Activated T-cell treated with anti-CD3 and anti-CD28 coated beads, Interleukin-2, amount 50 U/mL, for 72 hours (primary cell): ENCODE measurements around the gene MAN2A1. TPM values are rescaled to one million over a fixed set of nuclear protein-coding genes. Genes with fewer than 3 reads are reported as not detected.

Source experiments
- ATAC-seq, 2 donors: fragments of 150-1000 bp; cut with Tn5 transposase; replicated peaks in 1 of 2; 2 replicates each; pipeline ENCODE4 v1.10.0; 2021; ENCODE audit warnings: moderate library complexity in 2 of 2, mild to moderate bottlenecking in 1 of 2
- DNase-seq, 2 donors: peaks; one replicate each; pipeline ENCODE4 v3.0.0; 2021 to 2022; ENCODE audit warnings: mixed read lengths in 1 of 2
- H3K27ac Mint-ChIP-seq: one replicate; pipeline ENCODE4 v1.8.0; 2022; ENCODE audit warnings: mild to moderate bottlenecking, moderate library complexity, mixed read lengths
- H3K27me3 Mint-ChIP-seq: one replicate; pipeline ENCODE4 v1.8.0; 2022; ENCODE audit warnings: low read depth, mixed read lengths
- H3K36me3 Mint-ChIP-seq, 2 donors: one replicate each; pipeline ENCODE4 v1.8.0; 2022; ENCODE audit warnings: mixed read lengths in 2 of 2, mild to moderate bottlenecking in 1 of 2; ENCODE audit not compliant: insufficient read depth in 2 of 2
- H3K4me1 Mint-ChIP-seq: one replicate; pipeline ENCODE4 v1.8.0; 2022; ENCODE audit warnings: low read depth, mixed read lengths
- H3K4me3 Mint-ChIP-seq, 2 donors: one replicate each; pipeline ENCODE4 v1.8.0; 2022; ENCODE audit warnings: mild to moderate bottlenecking in 2 of 2, mixed read lengths in 2 of 2, moderate library complexity in 2 of 2
- H3K9me3 Mint-ChIP-seq, 2 donors: one replicate each; pipeline ENCODE4 v1.8.0; 2022; ENCODE audit warnings: mixed read lengths in 2 of 2
- total RNA-seq, 2 donors: library from RNA; stranded (reverse); gene quantifications; one replicate each; pipeline ENCODE4 v1.2.3, GENCODE V29; 2022

The MAN2A1 gene
- total RNA-seq, 2 donors from 2014 or later, result 47.4 to 48.8 TPM

DNA sequence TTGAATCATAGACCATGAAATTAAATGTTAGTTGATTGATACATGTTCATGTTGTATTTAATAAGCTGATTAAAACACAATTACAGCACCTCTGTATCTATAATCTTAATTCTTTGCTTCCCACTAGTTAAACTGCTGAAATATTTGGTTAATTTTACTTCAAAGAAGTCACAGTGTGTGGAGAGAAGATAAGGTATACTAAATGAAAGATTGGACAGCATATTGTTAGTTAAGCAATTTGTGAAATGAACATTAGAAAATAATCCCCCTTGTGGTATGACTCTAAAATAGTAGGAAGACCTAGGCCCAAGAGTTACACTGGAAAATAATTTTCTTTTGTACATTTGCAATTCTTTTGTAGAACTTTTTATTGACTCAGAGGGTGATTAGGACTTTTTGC is 30.3 kb downstream of the MAN2A1 start:
- Mint-ChIP-seq H3K27ac (no peak overlapping the region), H3K4me1 (peaks cover 5% of the 10 kb centered on the region), H3K27me3 (no peaks in the 10 kb centered on the region), H3K4me3 (no peak overlapping the region), H3K36me3 (peaks cover 2 to 24% of the 10 kb centered on the region in 2 donors), H3K9me3 (no peaks in the 10 kb centered on the region)
- ATAC-seq, result no peak
- no peak for DNase-seq

DNA sequence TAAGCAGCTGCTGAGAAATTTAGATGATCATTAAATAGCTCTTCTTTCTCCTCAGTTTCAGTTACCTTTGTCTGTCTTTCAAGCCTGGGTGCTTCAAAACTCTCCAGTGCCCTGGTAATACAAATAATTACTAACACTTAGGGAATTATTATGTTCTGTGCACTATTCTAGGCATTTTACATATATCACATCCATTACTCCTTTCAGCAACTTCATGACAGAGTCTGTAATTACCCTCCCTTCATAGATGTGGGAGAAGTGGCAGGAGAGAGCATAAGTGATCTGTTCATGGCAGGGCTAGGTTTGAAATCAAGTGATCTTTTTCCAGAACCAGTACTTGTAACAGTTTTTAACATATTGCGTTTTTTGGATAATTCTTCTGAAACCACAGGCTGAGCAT is 32.0 kb downstream of the MAN2A1 start:
- peaks cover 2 to 18% of the 10 kb centered on the region in 2 donors for H3K36me3 Mint-ChIP-seq

DNA sequence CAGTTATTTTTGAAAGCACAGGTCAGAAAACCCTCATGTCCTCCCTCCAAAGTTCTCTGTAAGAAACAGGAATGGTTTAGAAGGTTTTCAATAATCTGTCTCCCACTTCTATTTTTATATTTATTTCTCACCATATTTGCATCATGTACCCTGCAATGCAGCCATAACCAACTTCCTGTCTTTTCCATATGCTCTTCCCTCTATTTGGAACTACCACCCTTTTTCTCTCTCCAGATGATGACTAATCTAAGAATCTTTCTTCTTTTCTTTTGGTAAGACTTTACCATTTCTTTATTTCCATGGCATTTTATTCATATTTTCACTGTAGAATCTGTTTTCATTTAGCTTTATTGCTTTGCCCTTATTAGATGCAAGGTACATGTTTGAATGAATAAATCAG is 33.9 kb downstream of the MAN2A1 start:
- H3K4me3 Mint-ChIP-seq, result no peak overlapping the region
- H3K4me1 Mint-ChIP-seq, result peaks cover 5% of the 10 kb centered on the region
- no peaks in the 10 kb centered on the region for H3K9me3 Mint-ChIP-seq
- no peak overlapping the region for H3K27ac Mint-ChIP-seq
- DNase-seq, result no peak
- H3K27me3 Mint-ChIP-seq, result no peaks in the 10 kb centered on the region
- peaks cover under 1 to 16% of the 10 kb centered on the region in 2 donors for H3K36me3 Mint-ChIP-seq
- ATAC-seq, result no peak

More for the DNA sequence above, 32.0 kb downstream of the MAN2A1 start:
- ATAC-seq (no peak), DNase-seq (no peak)
- Mint-ChIP-seq H3K27me3 (no peaks in the 10 kb centered on the region), H3K9me3 (no peaks in the 10 kb centered on the region), H3K4me1 (peaks cover 5% of the 10 kb centered on the region), H3K27ac (no peak overlapping the region), H3K4me3 (no peak overlapping the region)

DNA sequence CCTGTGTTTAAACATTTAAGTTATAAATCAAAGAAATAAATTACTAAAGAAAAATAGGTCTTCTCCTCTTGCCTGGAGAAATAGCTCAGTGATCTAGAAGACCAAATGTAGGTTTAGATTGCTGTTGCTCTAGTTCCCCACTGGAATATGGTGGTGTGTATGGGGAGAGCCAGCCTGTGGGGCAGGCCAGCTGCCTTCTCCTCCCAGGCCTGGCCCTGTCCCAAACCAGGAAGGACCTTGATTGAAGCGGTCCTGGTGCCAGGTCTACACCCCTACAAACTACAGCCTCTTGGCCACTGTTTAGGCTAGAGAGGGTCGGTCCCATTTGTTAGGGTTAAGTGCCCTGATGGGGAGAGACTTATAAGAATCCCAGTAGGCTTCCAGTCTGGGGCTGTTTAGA is 35.4 kb downstream of the MAN2A1 start:
- ATAC-seq (no peak), DNase-seq (no peak)
- Mint-ChIP-seq H3K4me1 (peaks cover 5% of the 10 kb centered on the region), H3K9me3 (no peaks in the 10 kb centered on the region), H3K27ac (no peak overlapping the region), H3K4me3 (no peak overlapping the region), H3K36me3 (peaks cover 0 to 14% of the 10 kb centered on the region in 2 donors), H3K27me3 (no peaks in the 10 kb centered on the region)

DNA sequence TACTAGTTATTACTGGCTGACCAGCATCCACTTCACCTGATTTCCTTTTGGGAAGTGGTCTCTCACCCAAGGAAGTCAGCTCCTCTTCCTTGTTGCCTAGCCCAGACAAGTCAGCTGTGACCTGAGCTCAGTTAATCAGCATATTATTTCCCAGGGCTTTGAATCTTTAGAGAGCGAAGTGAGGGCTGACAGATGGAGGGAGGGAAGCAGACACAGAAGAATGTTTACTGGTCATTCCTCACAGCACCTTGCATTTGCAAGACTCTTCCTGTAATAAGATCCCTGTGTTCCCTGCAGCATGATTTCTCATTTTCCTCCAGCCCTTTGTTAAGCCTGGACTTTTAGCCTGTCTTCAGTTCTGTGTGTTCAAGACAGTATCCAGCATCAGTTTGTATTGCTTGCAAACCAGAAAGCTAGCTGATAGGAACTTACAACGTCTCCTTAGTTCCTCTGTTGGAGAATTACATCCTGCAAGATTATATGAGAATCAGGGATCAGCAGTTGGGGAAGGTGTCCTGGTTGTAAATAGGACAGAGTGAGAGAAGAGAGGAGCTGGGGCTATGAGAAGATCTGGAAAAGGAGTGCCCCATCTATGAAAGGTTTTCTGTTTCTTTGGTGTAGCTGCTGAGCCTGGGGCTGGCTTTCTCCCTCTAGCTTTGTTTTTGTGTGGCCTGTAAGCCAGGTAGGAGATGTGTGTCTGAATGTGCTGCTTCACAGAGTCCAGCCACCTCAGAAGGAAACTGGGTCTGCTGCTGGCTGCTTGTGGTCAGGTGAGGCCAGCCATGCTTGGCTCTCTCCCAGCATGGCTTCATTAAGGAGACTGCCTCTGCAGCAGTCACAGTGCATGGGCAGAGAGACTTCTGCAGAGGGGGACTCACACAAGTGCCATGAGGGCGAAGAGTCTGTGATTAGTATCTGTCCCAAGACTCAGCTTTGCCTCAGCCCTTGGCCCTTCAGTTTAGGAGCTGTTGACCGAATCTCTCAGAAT is 50.3 kb downstream of the MAN2A1 start:
- Mint-ChIP-seq H3K4me3 (no peak overlapping the region), H3K4me1 (peaks cover 36% of the 10 kb centered on the region), H3K27me3 (no peaks in the 10 kb centered on the region), H3K36me3 (peaks cover 8 to 15% of the 10 kb centered on the region in 2 donors), H3K27ac (peak overlapping the region; percentile 63), H3K9me3 (peaks cover 0 to 1% of the 10 kb centered on the region in 2 donors)
- peak in 1 of 2 donors; percentile 36 for ATAC-seq
- DNase-seq, result no peak

DNA sequence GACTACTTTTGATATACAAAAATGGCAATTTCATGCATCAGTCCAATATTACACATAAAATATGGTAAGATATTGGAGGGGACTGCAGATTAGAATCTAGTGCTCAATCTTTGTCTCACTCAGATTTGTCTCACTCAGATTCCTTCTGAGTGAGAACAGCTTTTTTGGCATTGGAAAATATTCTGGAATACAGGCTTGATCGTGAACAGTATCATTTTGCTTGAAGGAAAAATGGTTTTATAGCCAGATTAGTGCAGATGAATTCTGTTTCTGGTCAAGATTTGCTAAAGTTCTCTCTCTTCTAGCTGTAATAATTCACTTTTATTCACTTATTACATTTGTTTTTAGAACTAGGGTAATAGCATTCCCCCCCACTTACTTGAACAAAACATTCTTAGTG is 51.2 kb downstream of the MAN2A1 start:
- peaks cover 8 to 15% of the 10 kb centered on the region in 2 donors for H3K36me3 Mint-ChIP-seq
- no peak for ATAC-seq
- H3K4me3 Mint-ChIP-seq, result no peak overlapping the region
- DNase-seq, result no peak
- H3K27ac Mint-ChIP-seq, result no peak overlapping the region
- H3K27me3 Mint-ChIP-seq, result no peaks in the 10 kb centered on the region
- H3K4me1 Mint-ChIP-seq, result peaks cover 36% of the 10 kb centered on the region
- peaks cover 0 to 1% of the 10 kb centered on the region in 2 donors for H3K9me3 Mint-ChIP-seq

DNA sequence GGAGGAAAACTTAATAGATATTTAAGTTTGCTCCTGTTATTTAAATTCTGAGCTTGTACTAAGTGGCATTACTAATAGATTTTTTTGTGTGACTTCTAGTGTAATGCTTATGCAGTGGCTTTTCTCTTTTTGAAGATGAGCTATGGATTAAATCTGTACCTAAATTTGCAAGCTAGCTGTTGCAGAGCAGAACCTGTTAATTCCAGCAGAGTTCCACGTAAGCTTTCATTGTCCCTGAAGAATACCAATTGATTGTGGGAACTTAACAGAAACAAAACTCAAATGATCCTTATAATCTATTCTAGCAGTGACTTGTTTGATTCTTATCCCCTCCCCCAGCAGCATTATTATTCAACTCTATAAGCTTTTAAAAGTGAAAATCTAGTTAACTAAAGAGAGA is 51.7 kb downstream of the MAN2A1 start:
- Mint-ChIP-seq H3K36me3 (peaks cover 8 to 15% of the 10 kb centered on the region in 2 donors), H3K4me1 (peaks cover 36% of the 10 kb centered on the region), H3K9me3 (peaks cover 0 to 1% of the 10 kb centered on the region in 2 donors), H3K27ac (no peak overlapping the region), H3K4me3 (no peak overlapping the region), H3K27me3 (no peaks in the 10 kb centered on the region)
- ATAC-seq, result no peak
- DNase-seq, result no peak

DNA sequence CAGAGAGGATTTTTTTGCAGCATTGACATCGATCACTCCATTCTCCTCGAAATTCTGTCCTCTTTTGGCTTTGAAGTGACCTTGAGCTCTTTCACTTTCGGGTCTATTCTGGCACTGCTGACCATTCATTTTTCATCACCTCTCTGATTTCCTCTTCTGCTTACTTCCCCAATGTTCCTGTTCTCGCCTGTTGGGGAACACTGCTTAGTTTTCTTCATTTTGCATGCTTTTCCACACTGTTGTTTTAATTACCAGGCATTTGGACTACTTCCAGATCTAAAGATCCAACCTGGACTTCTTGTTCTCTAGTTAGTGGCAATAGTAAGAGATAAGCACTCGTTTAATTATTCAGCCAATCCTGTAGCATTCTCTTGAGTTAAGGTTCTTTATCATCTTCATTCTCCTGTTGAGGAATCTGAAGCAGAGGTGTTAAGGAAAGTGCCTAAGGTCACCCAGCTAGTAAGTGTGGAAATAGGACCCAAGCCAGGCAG is 53.4 kb downstream of the MAN2A1 start:
- no peak for DNase-seq
- Mint-ChIP-seq H3K9me3 (peaks cover 0 to 1% of the 10 kb centered on the region in 2 donors), H3K4me1 (peaks cover 41% of the 10 kb centered on the region), H3K27me3 (no peaks in the 10 kb centered on the region), H3K4me3 (no peak overlapping the region), H3K27ac (no peak overlapping the region), H3K36me3 (peaks cover 8 to 13% of the 10 kb centered on the region in 2 donors)
- no peak for ATAC-seq

DNA sequence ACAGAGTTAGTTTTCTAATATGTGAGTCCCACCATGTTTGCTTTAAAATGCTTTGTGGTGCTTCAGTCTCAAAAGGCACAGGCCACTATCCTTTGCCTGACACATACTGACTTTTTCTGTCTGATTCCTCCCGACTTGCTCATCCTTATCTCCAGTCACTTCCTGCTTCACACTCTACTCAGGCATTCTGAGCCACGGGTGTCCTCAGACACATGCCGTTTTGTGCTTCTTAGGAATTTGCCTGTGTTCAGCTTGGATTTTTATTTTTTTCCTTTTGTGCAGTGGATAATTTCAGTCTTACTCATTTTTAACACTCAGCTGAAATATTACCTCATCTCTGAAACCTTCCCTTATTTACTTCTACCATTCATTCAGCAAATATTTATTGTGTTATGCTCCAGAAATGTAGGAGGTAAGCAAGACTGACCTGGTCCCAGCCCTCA is 54.1 kb downstream of the MAN2A1 start:
- DNase-seq (no peak), ATAC-seq (no peak)
- peaks cover 0 to 1% of the 10 kb centered on the region in 2 donors for H3K9me3 Mint-ChIP-seq
- no peaks in the 10 kb centered on the region for H3K27me3 Mint-ChIP-seq
- no peak overlapping the region for H3K4me3 Mint-ChIP-seq
- H3K4me1 Mint-ChIP-seq, result peaks cover 38% of the 10 kb centered on the region
- H3K36me3 Mint-ChIP-seq, result peaks cover 8 to 13% of the 10 kb centered on the region in 2 donors
- H3K27ac Mint-ChIP-seq, result no peak overlapping the region

DNA sequence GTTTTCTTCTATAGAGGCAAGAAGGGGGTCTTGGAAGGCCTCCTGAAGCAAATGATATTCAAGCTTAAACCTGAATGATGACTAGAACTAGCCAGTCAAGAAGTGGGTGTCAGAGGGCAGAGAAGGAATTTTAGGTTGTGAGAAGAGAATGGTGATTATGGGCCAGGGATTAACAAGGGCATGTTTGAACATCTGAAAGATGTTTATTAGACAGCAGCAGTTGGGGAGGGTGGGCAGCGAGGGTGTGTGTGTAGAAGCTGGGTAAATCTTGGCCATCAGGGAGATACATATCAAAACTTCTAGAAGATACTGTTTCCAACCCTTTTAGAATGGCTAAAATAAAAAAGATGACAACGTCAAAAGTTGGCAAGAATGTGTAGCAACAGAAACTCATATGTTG is 54.5 kb downstream of the MAN2A1 start:
- Mint-ChIP-seq H3K4me3 (no peak overlapping the region), H3K27me3 (no peaks in the 10 kb centered on the region), H3K4me1 (peaks cover 34% of the 10 kb centered on the region), H3K9me3 (peaks cover 0 to 1% of the 10 kb centered on the region in 2 donors), H3K36me3 (peaks cover 8 to 13% of the 10 kb centered on the region in 2 donors), H3K27ac (no peak overlapping the region)
- DNase-seq (no peak), ATAC-seq (no peak)

DNA sequence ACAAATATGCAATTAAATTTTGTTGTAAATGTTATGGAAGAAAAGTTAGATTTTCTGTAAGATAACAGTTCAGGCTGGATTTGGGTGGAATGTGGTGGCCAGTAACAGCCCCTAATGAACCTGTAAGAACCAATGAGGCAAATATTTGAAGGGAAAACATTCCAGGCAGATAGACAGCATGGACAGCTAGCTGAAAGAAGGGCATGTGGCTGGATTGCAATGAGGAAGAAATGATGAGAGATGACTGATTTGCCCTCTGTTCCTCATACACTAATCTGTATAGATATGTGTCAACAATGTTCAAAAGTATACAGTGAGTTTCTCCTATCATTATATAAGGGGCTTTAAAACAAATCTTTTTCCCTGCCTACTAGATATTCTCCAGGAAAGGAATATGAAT is 58.8 kb downstream of the MAN2A1 start:
- Mint-ChIP-seq H3K4me1 (peaks cover 29% of the 10 kb centered on the region), H3K36me3 (peaks cover 1 to 14% of the 10 kb centered on the region in 2 donors)

DNA sequence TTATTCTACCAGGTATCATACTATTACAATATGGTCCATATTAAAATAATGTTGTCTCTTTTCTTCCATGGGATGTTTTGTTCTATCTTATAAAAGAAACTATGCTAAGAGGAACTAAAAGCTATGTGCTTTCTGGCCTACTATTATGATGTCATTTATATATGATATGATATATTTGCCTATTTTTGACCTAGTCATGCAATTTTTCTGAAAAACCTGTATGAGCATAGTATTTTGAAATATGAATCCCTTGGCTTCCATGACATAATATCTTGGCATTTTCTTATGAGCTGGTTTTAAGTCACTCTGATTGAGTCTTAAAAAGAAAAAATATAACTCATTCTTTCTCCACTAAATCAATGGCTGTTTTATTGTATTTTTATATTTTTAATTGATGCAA is 60.7 kb downstream of the MAN2A1 start:
- Mint-ChIP-seq H3K9me3 (peaks cover 3 to 8% of the 10 kb centered on the region in 2 donors), H3K36me3 (peaks cover 0 to 5% of the 10 kb centered on the region in 2 donors), H3K4me3 (no peak overlapping the region), H3K4me1 (peaks cover 25% of the 10 kb centered on the region), H3K27me3 (no peaks in the 10 kb centered on the region), H3K27ac (peak overlapping the region; percentile 9)
- DNase-seq, result no peak
- no peak for ATAC-seq

More for the DNA sequence above, 58.8 kb downstream of the MAN2A1 start:
- no peak overlapping the region for H3K27ac Mint-ChIP-seq
- peaks cover 3 to 10% of the 10 kb centered on the region in 2 donors for H3K9me3 Mint-ChIP-seq
- H3K27me3 Mint-ChIP-seq, result no peaks in the 10 kb centered on the region
- no peak overlapping the region for H3K4me3 Mint-ChIP-seq
- DNase-seq (no peak), ATAC-seq (no peak)

DNA sequence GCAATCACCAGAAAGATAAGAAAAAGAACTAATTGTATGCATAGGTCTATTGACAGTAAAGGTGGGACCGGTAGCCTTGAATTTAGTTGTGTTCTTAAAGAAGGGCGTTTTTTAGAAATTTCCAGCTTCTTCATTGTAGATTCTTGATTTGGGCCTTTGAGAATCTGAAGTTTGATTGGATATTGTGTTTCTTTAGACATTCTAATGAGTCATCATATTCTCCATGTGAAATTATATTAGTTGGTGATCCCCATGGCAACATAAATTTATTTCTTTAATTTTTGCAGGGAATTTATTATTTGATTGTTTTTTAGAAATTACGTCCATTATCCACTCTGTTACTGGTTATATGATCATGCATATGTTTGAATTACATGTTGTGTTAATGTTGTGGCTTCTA is 63.6 kb downstream of the MAN2A1 start:
- ATAC-seq, result no peak
- peaks cover 3 to 8% of the 10 kb centered on the region in 2 donors for H3K9me3 Mint-ChIP-seq
- peaks cover 16% of the 10 kb centered on the region for H3K4me1 Mint-ChIP-seq
- DNase-seq, result no peak
- H3K27ac Mint-ChIP-seq, result no peak overlapping the region
- H3K36me3 Mint-ChIP-seq, result peaks cover 4 to 12% of the 10 kb centered on the region in 2 donors
- H3K27me3 Mint-ChIP-seq, result no peaks in the 10 kb centered on the region
- no peak overlapping the region for H3K4me3 Mint-ChIP-seq
